OCI-LY3 (cell line): ENCODE measurements around the gene GPC3.

ENCODE experiments used
- CTCF ChIP-seq: fragments of 200-600, 300-600 bp; sonication (generic); IDR thresholded peaks from 2 replicates; pipeline ENCODE4 v1.5.1; 2014; ENCODE audit warnings: antibody characterized with exemption, low read length, low read depth
- EZH2phosphoT487 ChIP-seq: fragments of 200-600 bp; shearing (Covaris generic); IDR thresholded peaks from 2 replicates; pipeline ENCODE4 v1.6.1; 2018; ENCODE audit warnings: antibody characterized with exemption, mixed run types, low read depth

GRCh38 chrX:133601116-133601515 lies 384.3 kb downstream of the GPC3 start:
- TF ChIP-seq CTCF (no peak), EZH2phosphoT487 (no peak)
